Progenitor cell of endocrine pancreas (in vitro differentiated cells): ENCODE data around the gene FAM180A. TPM values are rescaled to one million over a fixed set of nuclear protein-coding genes. Genes with fewer than 3 reads are reported as not detected.

Experiments
- DNase-seq: peaks from one replicate; pipeline ENCODE4 v3.0.0; 2021; ENCODE audit warnings: low spot score; ENCODE audit not compliant: unreplicated experiment
- H3K27ac Mint-ChIP-seq: 2 replicates; pipeline ENCODE4 v1.8.0; 2021; ENCODE audit warnings: mild to moderate bottlenecking, moderate library complexity, mixed read lengths
- H3K27me3 Mint-ChIP-seq: 2 replicates; pipeline ENCODE4 v1.8.0; 2021; ENCODE audit warnings: mixed read lengths
- H3K36me3 Mint-ChIP-seq: 2 replicates; pipeline ENCODE4 v1.8.0; 2022; ENCODE audit warnings: mixed read lengths; ENCODE audit not compliant: insufficient read depth
- H3K4me1 Mint-ChIP-seq: 2 replicates; pipeline ENCODE4 v1.8.0; 2021; ENCODE audit warnings: low read depth, mixed read lengths
- H3K4me3 Mint-ChIP-seq: 2 replicates; pipeline ENCODE4 v1.8.0; 2021; ENCODE audit warnings: low read depth, mild to moderate bottlenecking, moderate library complexity, mixed read lengths
- H3K9me3 Mint-ChIP-seq: 2 replicates; pipeline ENCODE4 v1.8.0; 2021; ENCODE audit warnings: low read depth, mixed read lengths
- total RNA-seq: library from RNA; stranded (reverse); gene quantifications from 2 replicates; pipeline ENCODE4 v1.2.1, GENCODE V29; 2021
- TF ChIP-seq, protein P1 (sequence below): fragments of 200-600 bp; sonication (generic); IDR thresholded peaks from one replicate; pipeline ENCODE4 v1.5.0; 2021; ENCODE audit warnings: antibody characterized with exemption, mild to moderate bottlenecking; ENCODE audit not compliant: unreplicated experiment

FAM180A gene
- total RNA-seq, 1 donor from 2014 or later, result not detected

DNA sequence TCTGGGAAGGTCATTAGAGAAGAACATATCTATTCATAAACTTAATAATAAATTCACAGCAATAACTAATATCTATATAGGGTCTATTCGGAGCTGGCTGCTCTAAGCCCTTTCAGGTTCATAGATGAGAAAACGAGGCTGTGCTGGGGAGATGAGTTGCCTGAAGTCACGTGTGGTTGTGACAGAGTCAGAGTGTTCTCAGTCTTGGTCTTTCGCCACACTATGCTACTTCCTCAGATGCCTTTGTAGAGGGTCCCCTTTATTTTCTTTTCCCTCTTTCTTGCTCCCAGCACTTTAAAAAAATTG lies 43.7 kb upstream of the FAM180A start:
- H3K4me3 Mint-ChIP-seq, result no peak overlapping the region
- no peak for DNase-seq
- H3K27me3 Mint-ChIP-seq, result peaks cover 4% of the 10 kb centered on the region
- TF ChIP-seq, protein P1, sequence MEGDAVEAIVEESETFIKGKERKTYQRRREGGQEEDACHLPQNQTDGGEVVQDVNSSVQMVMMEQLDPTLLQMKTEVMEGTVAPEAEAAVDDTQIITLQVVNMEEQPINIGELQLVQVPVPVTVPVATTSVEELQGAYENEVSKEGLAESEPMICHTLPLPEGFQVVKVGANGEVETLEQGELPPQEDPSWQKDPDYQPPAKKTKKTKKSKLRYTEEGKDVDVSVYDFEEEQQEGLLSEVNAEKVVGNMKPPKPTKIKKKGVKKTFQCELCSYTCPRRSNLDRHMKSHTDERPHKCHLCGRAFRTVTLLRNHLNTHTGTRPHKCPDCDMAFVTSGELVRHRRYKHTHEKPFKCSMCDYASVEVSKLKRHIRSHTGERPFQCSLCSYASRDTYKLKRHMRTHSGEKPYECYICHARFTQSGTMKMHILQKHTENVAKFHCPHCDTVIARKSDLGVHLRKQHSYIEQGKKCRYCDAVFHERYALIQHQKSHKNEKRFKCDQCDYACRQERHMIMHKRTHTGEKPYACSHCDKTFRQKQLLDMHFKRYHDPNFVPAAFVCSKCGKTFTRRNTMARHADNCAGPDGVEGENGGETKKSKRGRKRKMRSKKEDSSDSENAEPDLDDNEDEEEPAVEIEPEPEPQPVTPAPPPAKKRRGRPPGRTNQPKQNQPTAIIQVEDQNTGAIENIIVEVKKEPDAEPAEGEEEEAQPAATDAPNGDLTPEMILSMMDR, result no peak
- no peaks in the 10 kb centered on the region for H3K4me1 Mint-ChIP-seq
- H3K27ac Mint-ChIP-seq, result no peak overlapping the region
- no peaks in the 10 kb centered on the region for H3K36me3 Mint-ChIP-seq
- no peaks in the 10 kb centered on the region for H3K9me3 Mint-ChIP-seq

DNA sequence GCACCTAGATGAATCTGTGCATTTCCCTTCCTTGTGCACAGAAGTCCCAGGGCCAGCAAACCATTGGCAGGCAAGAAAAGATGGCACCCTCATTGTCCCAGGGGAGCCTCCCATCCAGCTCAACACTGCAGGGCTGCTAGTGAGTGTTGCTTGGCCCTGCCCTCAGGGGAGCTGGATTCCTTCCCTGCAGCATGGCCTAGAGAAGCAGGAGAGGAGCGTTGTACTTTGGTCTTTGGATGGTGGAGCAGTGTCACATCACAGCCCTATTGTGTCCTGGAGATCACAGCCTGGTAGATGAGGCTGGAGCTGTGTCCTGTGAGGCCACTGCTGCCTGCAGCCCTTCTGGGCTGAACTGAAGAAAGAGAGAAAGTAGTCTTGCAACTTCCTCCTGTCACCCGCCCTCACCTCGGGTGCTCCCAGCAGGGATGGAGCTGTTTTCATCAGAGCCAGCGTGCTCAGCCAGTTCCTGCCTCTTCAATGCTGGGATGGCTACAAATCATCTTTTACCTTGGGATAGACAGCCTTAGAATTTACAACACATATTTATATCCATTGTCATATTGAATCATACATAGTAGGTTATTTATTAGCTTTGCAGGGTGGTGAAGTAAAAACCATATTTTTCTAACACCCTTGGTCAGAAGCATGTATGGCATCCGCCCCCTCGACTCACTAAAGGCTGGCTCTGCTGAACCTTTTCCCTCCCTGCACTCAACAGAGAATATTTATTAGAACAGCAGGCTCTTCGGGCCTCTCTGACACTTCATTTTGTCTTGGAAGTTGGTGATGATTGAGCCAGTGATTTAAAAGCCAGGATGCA lies 43.1 kb upstream of the FAM180A start:
- Mint-ChIP-seq H3K27ac (no peak overlapping the region), H3K9me3 (no peaks in the 10 kb centered on the region), H3K4me3 (no peak overlapping the region), H3K36me3 (no peaks in the 10 kb centered on the region), H3K4me1 (no peaks in the 10 kb centered on the region), H3K27me3 (peaks cover 4% of the 10 kb centered on the region)
- DNase-seq, result no peak
- TF ChIP-seq, protein P1, result no peak

DNA sequence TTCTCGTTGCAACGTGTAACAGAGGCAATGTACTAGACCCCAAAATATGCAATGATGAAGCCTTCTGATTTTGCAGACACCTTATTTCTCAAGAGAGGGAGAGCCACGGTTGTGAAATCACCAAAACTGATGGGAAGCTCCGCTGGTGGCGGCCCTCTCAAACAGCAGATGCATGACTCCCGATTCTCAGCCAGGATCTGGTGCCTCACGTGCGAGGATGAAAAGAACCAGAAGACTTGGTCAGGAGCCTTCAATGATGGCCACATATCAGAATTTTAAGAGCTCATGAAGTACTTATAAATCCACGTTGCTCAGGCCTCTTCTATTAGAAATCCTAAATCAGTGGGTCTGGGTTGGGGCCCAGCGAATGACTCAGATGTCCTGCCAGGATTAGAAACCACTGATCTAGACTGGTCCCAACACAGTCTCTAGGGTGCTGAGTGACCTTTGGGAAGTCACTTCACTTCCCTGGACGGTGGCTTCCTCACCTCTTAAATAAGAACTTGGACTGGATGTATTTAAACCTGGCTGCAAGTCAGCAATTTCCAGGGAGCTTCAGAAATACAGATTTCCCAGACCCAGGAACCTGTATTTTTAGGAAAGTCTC lies 41.9 kb upstream of the FAM180A start:
- Mint-ChIP-seq H3K27me3 (peaks cover 4% of the 10 kb centered on the region), H3K9me3 (no peaks in the 10 kb centered on the region), H3K4me1 (no peaks in the 10 kb centered on the region), H3K27ac (no peak overlapping the region), H3K4me3 (no peak overlapping the region), H3K36me3 (no peaks in the 10 kb centered on the region)
- no peak for DNase-seq
- TF ChIP-seq, protein P1, result no peak

DNA sequence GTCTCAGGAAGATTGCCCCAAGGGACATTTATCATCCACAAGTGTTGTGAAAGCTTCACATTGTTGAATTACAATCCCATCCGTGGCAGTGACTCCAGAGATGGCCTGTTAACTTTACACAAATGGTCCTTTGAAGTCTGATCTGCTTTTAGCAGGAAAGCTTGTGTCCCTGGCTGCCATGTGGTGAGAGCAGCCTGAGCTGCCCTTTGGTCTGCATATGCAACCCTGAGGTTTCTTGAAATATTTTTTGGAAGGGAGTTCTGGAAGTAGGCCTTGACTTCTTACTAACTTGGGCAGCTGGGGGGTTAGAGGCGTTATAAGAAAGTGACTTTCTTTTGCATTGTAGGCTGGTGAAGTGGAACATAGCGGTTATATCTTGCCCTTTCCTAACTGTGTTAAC lies 41.3 kb upstream of the FAM180A start:
- H3K36me3 Mint-ChIP-seq, result no peaks in the 10 kb centered on the region
- H3K4me1 Mint-ChIP-seq, result no peaks in the 10 kb centered on the region
- no peak overlapping the region for H3K4me3 Mint-ChIP-seq
- TF ChIP-seq, protein P1, result no peak
- H3K9me3 Mint-ChIP-seq, result no peaks in the 10 kb centered on the region
- H3K27ac Mint-ChIP-seq, result no peak overlapping the region
- DNase-seq, result no peak
- H3K27me3 Mint-ChIP-seq, result peaks cover 5% of the 10 kb centered on the region

DNA sequence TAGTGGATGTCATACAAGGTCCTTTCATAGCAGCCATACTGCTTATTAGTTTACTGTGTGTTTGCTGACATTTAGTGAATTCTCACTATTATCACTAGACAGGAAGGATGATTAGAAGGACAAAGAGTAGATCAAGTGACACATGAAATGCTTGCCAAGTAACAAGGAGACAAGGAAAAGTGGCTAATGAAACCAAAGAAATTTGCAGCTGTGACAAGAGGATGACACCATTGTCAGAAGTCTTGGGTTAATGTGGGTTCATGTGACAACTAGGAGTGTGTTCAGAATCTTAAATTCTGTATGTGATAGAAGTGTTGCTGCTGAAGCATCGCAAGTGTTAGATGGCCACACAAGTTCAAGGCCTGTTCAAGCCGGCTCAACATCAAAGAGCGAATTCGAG lies 40.8 kb upstream of the FAM180A start:
- DNase-seq, result no peak
- Mint-ChIP-seq H3K27me3 (peaks cover 9% of the 10 kb centered on the region), H3K4me3 (no peak overlapping the region), H3K9me3 (no peaks in the 10 kb centered on the region), H3K4me1 (no peaks in the 10 kb centered on the region), H3K36me3 (no peaks in the 10 kb centered on the region), H3K27ac (no peak overlapping the region)
- TF ChIP-seq, protein P1, result no peak
